DOHH2 (cell line): Measurements from ENCODE around the gene WWOX.

Experiments used
- H3F3A ChIP-seq: fragments of 200-600 bp; sonication (generic), shearing (Covaris generic); 2 replicates; pipeline ENCODE4 v1.6.0; 2016; ENCODE audit warnings: antibody characterized with exemption, mild to moderate bottlenecking; ENCODE audit not compliant: control insufficient read depth, insufficient read depth
- H3K27ac ChIP-seq: fragments of 200-600 bp; sonication (generic); 2 replicates; pipeline ENCODE4 v1.5.1; 2014; ENCODE audit warnings: low read depth, mild to moderate bottlenecking, low read length, moderate library complexity
- H3K27me3 ChIP-seq: fragments of 200-600 bp; sonication (generic); 2 replicates; pipeline ENCODE4 v1.6.1; 2014; ENCODE audit warnings: mild to moderate bottlenecking, low read length, mixed read lengths; ENCODE audit not compliant: control insufficient read depth
- H3K36me3 ChIP-seq: fragments of 200-600 bp; sonication (generic); 2 replicates; pipeline ENCODE4 v1.6.1; 2014; ENCODE audit warnings: mild to moderate bottlenecking, low read length, moderate library complexity, mixed read lengths; ENCODE audit not compliant: control insufficient read depth
- H3K4me1 ChIP-seq: fragments of 200-600 bp; sonication (generic); 2 replicates; pipeline ENCODE4 v1.6.1; 2014; ENCODE audit warnings: mild to moderate bottlenecking, low read length, mixed read lengths; ENCODE audit not compliant: control insufficient read depth
- H3K4me2 ChIP-seq: fragments of 200-600 bp; sonication (generic); 2 replicates; pipeline ENCODE4 v1.6.0; 2014; ENCODE audit warnings: mild to moderate bottlenecking, low read length, moderate library complexity
- H3K4me3 ChIP-seq: fragments of 200-600 bp; sonication (generic); 2 replicates; pipeline ENCODE4 v1.5.1; 2014; ENCODE audit warnings: mild to moderate bottlenecking, low read length, mixed read lengths
- H3K79me2 ChIP-seq: fragments of 200-600 bp; sonication (generic); 2 replicates; pipeline ENCODE4 v1.6.1; 2014; ENCODE audit warnings: mild to moderate bottlenecking, low read length, mixed read lengths; ENCODE audit not compliant: control insufficient read depth
- H3K9me2 ChIP-seq: fragments of 200-600 bp; sonication (generic); replicated peaks from 2 replicates; pipeline ENCODE4 v1.6.1; 2014; ENCODE audit warnings: mild to moderate bottlenecking, low read length, mixed read lengths; ENCODE audit not compliant: control insufficient read depth
- H3K9me3 ChIP-seq: fragments of 200-600 bp; sonication (generic); 2 replicates; pipeline ENCODE4 v1.6.1; 2014; ENCODE audit warnings: antibody characterized with exemption, low read length, mixed read lengths; ENCODE audit not compliant: control insufficient read depth, insufficient read depth
- H4K20me1 ChIP-seq: fragments of 200-600 bp; sonication (generic); 2 replicates; pipeline ENCODE4 v1.6.0; 2014; ENCODE audit warnings: low read depth, mild to moderate bottlenecking, antibody characterized with exemption, low read length, moderate library complexity; ENCODE audit not compliant: control insufficient read depth, insufficient read depth
- CTCF ChIP-seq: fragments of 200-600 bp; sonication (generic); IDR thresholded peaks from one replicate; pipeline ENCODE4 v1.5.1; 2014; ENCODE audit warnings: antibody characterized with exemption, mild to moderate bottlenecking, low read depth, low read length; ENCODE audit not compliant: poor library complexity, severe bottlenecking
- EZH2phosphoT487 ChIP-seq: fragments of 200-600 bp; sonication (generic); IDR thresholded peaks from 2 replicates; pipeline ENCODE4 v1.6.1; 2017; ENCODE audit warnings: borderline replicate concordance, mild to moderate bottlenecking, antibody characterized with exemption, low read length, moderate library complexity, mixed read lengths

WWOX gene

GRCh38 chr16:78225919-78226318 is 126.5 kb downstream of the WWOX start:
- H3K27ac ChIP-seq = no peak overlapping the region
- H3K4me2 ChIP-seq = no peak overlapping the region
- H3K4me1 ChIP-seq = peaks cover 13% of the 10 kb centered on the region
- no peaks in the 10 kb centered on the region for H3F3A ChIP-seq
- H3K27me3 ChIP-seq = no peaks in the 10 kb centered on the region
- no peaks in the 10 kb centered on the region for H3K36me3 ChIP-seq
- no peaks in the 10 kb centered on the region for H3K9me2 ChIP-seq
- H3K9me3 ChIP-seq = no peaks in the 10 kb centered on the region
- no peak overlapping the region for H3K4me3 ChIP-seq
- no peaks in the 10 kb centered on the region for H3K79me2 ChIP-seq
- no peak for TF ChIP-seq CTCF
- TF ChIP-seq EZH2phosphoT487 = no peak
- no peaks in the 10 kb centered on the region for H4K20me1 ChIP-seq

DNA sequence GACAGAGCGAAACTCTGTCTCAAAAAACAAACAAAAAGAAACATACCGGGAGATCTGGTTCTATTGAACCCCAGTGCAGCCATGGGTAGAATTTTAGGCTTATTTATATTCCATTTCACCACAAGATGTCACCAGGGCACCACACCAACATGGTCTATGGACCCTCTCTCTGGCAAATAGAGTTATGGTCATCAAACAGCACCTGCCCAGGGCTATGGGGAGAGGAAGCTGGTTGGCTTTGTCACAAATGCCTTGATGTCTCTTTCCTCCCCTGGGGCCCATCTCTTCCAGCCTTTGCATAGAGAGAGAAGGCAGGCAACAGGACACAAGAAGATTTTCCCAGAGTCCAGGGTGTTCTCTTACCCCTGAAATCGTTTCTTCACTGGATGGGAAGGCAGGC is 128.4 kb downstream of the WWOX start:
- Histone ChIP-seq H3K4me2 (no peak overlapping the region), H4K20me1 (no peaks in the 10 kb centered on the region), H3K9me2 (no peaks in the 10 kb centered on the region), H3F3A (no peaks in the 10 kb centered on the region), H3K27ac (no peak overlapping the region), H3K36me3 (no peaks in the 10 kb centered on the region), H3K27me3 (no peaks in the 10 kb centered on the region), H3K9me3 (no peaks in the 10 kb centered on the region), H3K4me3 (no peak overlapping the region), H3K4me1 (no peaks in the 10 kb centered on the region), H3K79me2 (no peaks in the 10 kb centered on the region)
- TF ChIP-seq EZH2phosphoT487 (no peak), CTCF (no peak)

GRCh38 chr16:78228704-78229103 is 129.2 kb downstream of the WWOX start:
- no peaks in the 10 kb centered on the region for H3K36me3 ChIP-seq
- no peaks in the 10 kb centered on the region for H3K9me2 ChIP-seq
- H3K4me1 ChIP-seq = no peaks in the 10 kb centered on the region
- TF ChIP-seq EZH2phosphoT487 (no peak), CTCF (no peak)
- H3K9me3 ChIP-seq = no peaks in the 10 kb centered on the region
- H3K79me2 ChIP-seq = no peaks in the 10 kb centered on the region
- no peaks in the 10 kb centered on the region for H3F3A ChIP-seq
- no peaks in the 10 kb centered on the region for H3K27me3 ChIP-seq
- H4K20me1 ChIP-seq = no peaks in the 10 kb centered on the region
- no peak overlapping the region for H3K27ac ChIP-seq
- no peak overlapping the region for H3K4me3 ChIP-seq
- H3K4me2 ChIP-seq = no peak overlapping the region

DNA sequence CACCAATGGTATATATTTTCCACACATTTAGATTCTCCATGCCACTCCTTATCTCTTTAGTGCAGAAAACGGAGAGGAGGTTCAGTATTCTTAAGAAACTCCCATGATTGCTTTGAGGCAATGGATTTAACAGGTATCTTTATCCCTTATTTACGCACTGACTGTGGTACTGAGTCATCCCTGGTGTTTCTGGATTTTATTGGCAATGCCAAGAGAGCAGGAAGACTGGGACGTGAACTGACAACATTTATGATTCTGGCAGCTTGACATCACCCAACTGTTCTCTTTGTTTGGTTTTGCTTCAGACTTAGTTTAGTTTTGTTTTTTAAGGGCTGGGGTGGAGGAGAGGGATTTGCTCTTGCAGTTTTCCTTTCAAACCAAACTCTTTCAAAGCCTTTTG is 131.4 kb downstream of the WWOX start:
- H3K4me1 ChIP-seq = peaks cover 2% of the 10 kb centered on the region; the same call in 1 of the 2 replicates
- H3K4me3 ChIP-seq = no peak overlapping the region
- no peaks in the 10 kb centered on the region for H4K20me1 ChIP-seq
- H3K27me3 ChIP-seq = no peaks in the 10 kb centered on the region
- H3K27ac ChIP-seq = no peak overlapping the region
- no peaks in the 10 kb centered on the region for H3K9me2 ChIP-seq
- no peak overlapping the region for H3K4me2 ChIP-seq
- H3K79me2 ChIP-seq = no peaks in the 10 kb centered on the region
- no peaks in the 10 kb centered on the region for H3K36me3 ChIP-seq
- H3F3A ChIP-seq = no peaks in the 10 kb centered on the region
- TF ChIP-seq CTCF (no peak), EZH2phosphoT487 (no peak)
- H3K9me3 ChIP-seq = no peaks in the 10 kb centered on the region
